ENCODE results near the gene CPXM1.
"Not testable (repeated sequence)": the region's sequence is repeated elsewhere in the genome, so short reads cannot be mapped to it uniquely, and the experiment has no call there.

The CPXM1 gene

DNA sequence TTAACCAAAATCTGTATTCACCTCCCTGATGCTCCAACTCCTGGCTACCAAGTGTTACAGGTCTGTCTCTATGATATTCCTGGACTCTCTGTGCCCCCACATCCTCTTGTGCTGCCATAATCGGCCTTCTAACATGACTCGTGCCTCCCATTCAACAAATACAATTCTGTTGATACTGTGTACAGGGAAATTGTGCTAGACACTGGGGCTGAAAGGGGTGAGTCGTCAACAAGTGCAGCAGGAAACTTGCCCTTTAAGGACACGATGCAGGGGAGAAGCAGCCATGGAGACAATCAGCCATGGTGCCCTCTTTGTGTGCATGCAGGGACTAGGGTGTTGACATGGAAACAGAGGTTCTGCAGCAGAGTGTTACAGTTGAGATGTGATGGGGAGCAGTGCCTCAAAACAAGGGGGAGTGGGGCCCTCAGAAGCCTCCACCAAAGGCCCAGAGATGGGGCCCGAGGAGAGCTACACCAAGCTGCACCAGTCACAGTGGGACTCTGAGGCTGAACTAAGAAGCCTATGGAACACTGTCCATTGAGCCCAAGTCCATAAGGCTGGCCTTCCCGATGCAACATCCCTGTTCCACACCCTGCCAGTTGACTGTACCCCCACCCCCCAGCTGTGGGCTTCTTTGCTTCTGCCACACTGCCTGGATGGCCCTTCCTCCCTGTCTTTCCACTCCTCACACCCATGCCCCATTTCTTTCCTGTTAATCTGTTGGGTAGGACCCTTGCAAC lies 37.0 kb upstream of the CPXM1 start:
- Histone ChIP-seq H3K9ac (ENCODE audit: low read depth, low read length) (no peak overlapping the region), H3K27me3 (ENCODE audit: control insufficient read depth, insufficient read depth, low read length) (peaks cover 18% of the 10 kb centered on the region), H3K4me3 (ENCODE audit: low read depth, low read length) (no peak overlapping the region), H3K9me3 (ENCODE audit: control insufficient read depth, insufficient read depth, low read length) (no peaks in the 10 kb centered on the region), H3K4me1 (ENCODE audit: control insufficient read depth, insufficient read depth, low read length) (no peaks in the 10 kb centered on the region), H3K36me3 (ENCODE audit: control insufficient read depth, insufficient read depth, low read length) (peaks cover 6% of the 10 kb centered on the region)

DNA sequence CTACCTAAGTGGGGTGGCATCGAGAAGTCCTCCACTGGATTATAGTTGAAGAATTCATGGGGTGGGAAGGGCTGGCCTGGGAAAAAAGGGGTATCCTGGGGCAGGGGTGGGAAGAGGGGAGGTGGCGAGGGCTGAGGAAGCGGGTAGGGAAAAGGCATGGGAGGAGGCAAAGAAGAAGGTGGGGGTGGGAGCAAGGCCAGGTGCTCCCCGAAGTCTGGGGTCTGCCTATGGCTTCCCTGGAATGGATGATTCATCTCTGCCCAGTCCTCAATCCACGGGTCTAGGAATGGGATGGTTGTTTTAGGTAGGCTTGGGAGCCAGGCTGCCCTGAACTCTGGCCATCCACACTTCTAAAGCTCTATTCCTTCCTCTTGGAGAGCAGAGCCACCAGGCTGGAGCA lies 35.6 kb upstream of the CPXM1 start:
- Histone ChIP-seq H3K27me3 (ENCODE audit: control insufficient read depth, insufficient read depth, low read length) (peaks cover 18% of the 10 kb centered on the region), H3K4me3 (ENCODE audit: low read depth, low read length) (no peak overlapping the region)

DNA sequence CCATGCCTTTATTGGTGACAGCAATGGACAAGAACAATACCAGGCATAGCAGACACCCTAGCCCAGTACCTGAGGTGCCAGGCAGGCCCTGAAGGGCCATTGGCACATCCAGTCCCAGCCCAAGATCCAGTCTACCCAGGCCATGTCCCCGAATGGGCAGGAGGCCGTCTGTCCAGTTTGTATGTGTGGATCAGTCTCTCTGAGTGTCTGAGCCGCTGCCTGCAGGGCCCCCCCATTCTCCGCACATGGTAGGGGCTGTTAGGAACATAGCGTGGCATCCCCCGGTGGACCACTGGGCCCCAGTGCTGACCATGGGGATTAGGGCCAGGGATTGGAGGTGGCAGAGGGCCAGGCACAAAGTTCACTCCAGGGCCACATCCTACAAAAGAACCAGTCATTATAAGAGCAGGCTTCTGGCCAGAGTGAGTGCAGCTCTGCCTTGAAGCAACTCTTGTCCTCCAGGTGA lies 34.9 kb upstream of the CPXM1 start:
- Histone ChIP-seq H3K9ac (ENCODE audit: low read depth, low read length) (no peak overlapping the region), H3K9me3 (ENCODE audit: control insufficient read depth, insufficient read depth, low read length) (no peaks in the 10 kb centered on the region), H3K4me1 (ENCODE audit: control insufficient read depth, insufficient read depth, low read length) (no peaks in the 10 kb centered on the region), H3K36me3 (ENCODE audit: control insufficient read depth, insufficient read depth, low read length) (peaks cover 4% of the 10 kb centered on the region), H3K4me3 (ENCODE audit: low read depth, low read length) (no peak overlapping the region), H3K27me3 (ENCODE audit: control insufficient read depth, insufficient read depth, low read length) (peaks cover 18% of the 10 kb centered on the region)

More for the DNA sequence above, 35.6 kb upstream of the CPXM1 start:
- Histone ChIP-seq H3K9ac (ENCODE audit: low read depth, low read length) (no peak overlapping the region), H3K9me3 (ENCODE audit: control insufficient read depth, insufficient read depth, low read length) (no peaks in the 10 kb centered on the region), H3K36me3 (ENCODE audit: control insufficient read depth, insufficient read depth, low read length) (peaks cover 6% of the 10 kb centered on the region), H3K4me1 (ENCODE audit: control insufficient read depth, insufficient read depth, low read length) (no peaks in the 10 kb centered on the region)

DNA sequence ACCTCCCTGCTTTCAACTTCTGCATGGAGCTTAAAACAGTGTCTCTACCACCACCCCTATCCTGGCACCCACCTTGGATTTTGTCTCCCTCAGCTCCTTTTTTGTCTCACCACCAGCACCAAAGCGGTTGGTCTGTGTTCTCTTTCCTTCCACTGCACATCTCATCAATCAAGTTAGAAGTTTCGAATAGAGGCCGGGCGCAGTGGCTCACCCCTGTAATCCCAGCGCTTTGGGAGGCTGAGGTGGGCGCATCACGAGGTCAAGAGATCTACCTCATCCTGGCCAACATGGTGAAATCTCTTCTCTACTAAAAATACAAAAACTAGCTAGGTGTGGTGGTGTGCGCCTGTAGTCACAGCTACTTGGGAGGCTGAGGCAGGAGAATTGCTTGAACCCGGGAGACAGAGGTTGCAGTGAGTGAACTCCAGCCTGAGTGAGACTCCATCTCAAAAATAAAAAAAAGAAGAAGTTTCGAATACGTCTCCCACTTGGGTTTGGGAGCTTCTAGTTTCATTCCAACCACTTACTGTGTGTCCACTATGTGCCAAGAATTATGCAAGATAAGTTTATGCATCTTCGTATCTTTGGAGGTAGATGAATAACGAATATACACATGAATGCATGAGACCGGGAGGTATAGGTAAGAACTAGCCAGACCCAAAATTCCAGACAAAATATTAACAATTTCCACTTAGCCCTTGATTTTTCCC lies 34.1 kb upstream of the CPXM1 start:
- H3K27me3 ChIP-seq (ENCODE audit: control insufficient read depth, insufficient read depth, low read length): peaks cover 12% of the 10 kb centered on the region
- no peak overlapping the region for H3K4me3 ChIP-seq (ENCODE audit: low read depth, low read length)
- H3K9ac ChIP-seq (ENCODE audit: low read depth, low read length): no peak overlapping the region
- H3K9me3 ChIP-seq (ENCODE audit: control insufficient read depth, insufficient read depth, low read length): no peaks in the 10 kb centered on the region
- H3K36me3 ChIP-seq (ENCODE audit: control insufficient read depth, insufficient read depth, low read length): peaks cover 4% of the 10 kb centered on the region
- H3K4me1 ChIP-seq (ENCODE audit: control insufficient read depth, insufficient read depth, low read length): no peaks in the 10 kb centered on the region

DNA sequence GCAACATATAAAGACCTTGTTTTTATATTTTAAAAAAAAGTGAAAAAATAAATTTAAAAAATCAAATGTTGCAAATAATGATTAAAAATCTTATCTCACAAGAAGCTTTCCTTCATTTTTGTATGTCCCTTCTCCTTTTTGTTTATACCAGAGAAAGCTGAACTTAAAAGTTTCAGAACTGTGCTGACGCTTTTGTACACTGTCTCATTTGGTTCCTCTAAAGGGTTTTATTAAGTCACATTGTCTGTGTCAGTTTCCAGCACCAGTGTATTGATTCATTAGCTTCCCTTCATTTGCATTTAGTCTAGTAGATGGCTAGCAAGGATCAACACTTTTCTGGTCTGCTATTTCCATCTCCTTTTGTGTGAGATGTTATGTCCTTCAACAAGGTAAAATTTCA lies 33.3 kb upstream of the CPXM1 start:
- Histone ChIP-seq H3K27me3 (ENCODE audit: control insufficient read depth, insufficient read depth, low read length) (peaks cover 8% of the 10 kb centered on the region), H3K4me3 (ENCODE audit: low read depth, low read length) (no peak overlapping the region), H3K9ac (ENCODE audit: low read depth, low read length) (no peak overlapping the region), H3K4me1 (ENCODE audit: control insufficient read depth, insufficient read depth, low read length) (no peaks in the 10 kb centered on the region), H3K9me3 (ENCODE audit: control insufficient read depth, insufficient read depth, low read length) (no peaks in the 10 kb centered on the region), H3K36me3 (ENCODE audit: control insufficient read depth, insufficient read depth, low read length) (peaks cover 4% of the 10 kb centered on the region)

DNA sequence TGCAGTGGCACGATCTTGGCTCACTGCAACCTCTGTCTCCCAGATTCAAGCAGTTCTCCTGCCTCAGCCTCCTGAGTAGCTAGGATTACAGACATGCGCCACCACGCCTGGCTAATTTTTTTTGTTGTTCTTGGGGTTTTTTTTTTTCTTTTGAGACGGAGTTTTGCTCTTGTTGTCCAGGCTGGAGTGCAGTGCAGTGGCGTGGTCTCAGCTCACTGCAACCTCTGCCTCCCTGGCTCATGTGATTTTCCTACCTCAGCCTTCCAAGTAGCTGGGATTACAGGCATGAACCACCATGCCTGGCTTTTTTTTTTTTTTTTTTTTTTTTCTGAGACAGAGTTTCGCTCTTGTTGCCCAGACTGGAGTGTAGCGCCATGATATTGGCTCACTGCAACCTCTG lies 30.8 kb upstream of the CPXM1 start:
- not testable (repeated sequence) for H3K36me3 ChIP-seq (ENCODE audit: control insufficient read depth, insufficient read depth, low read length); H3K4me1 ChIP-seq (ENCODE audit: control insufficient read depth, insufficient read depth, low read length); H3K9me3 ChIP-seq (ENCODE audit: control insufficient read depth, insufficient read depth, low read length); H3K4me3 ChIP-seq (ENCODE audit: low read depth, low read length); H3K9ac ChIP-seq (ENCODE audit: low read depth, low read length)
- peaks cover 21% of the 10 kb centered on the region for H3K27me3 ChIP-seq (ENCODE audit: control insufficient read depth, insufficient read depth, low read length)

DNA sequence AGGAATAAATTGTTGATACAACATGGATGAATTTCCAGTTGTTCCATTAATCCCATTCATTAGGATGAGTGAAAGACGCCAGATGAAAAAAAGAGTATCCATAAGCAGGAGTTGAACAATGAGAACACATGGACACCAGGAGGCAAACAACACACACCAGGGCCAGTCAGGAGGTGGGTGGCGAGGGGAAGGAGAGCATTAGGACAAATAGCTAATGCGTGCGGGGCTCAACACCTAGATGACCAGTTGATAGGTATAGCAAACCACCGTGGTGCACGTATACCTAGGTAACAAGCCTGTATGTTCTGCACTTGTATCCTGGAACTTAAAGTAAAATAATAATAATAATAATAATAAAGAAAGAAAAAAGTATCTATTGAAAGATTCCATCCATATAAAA lies 28.9 kb upstream of the CPXM1 start:
- Histone ChIP-seq H3K4me1 (ENCODE audit: control insufficient read depth, insufficient read depth, low read length) (peaks cover 3% of the 10 kb centered on the region), H3K4me3 (ENCODE audit: low read depth, low read length) (no peak overlapping the region), H3K9ac (ENCODE audit: low read depth, low read length) (no peak overlapping the region), H3K27me3 (ENCODE audit: control insufficient read depth, insufficient read depth, low read length) (peaks cover 28% of the 10 kb centered on the region), H3K36me3 (ENCODE audit: control insufficient read depth, insufficient read depth, low read length) (no peaks in the 10 kb centered on the region), H3K9me3 (ENCODE audit: control insufficient read depth, insufficient read depth, low read length) (no peaks in the 10 kb centered on the region)

DNA sequence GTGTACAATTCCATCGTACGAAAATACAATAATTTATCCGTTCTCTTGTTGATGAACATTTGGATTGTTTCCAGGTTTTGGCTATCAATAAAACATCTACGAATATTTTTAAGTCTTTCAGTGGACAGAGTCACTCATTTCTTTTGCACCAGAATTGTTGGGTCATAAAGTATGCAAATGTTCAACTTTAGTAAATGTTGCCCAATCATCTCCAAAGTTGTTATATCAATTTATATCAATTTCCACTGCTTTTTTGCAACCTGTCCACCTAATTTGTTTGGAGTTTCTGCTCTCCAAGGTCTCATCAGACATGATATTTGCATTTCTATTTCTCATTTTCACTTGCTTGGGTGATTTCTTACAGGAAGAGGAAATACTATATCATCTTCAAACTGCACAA lies 26.2 kb upstream of the CPXM1 start:
- H3K9me3 ChIP-seq (ENCODE audit: control insufficient read depth, insufficient read depth, low read length): no peaks in the 10 kb centered on the region
- peaks cover 3% of the 10 kb centered on the region for H3K4me1 ChIP-seq (ENCODE audit: control insufficient read depth, insufficient read depth, low read length)
- H3K9ac ChIP-seq (ENCODE audit: low read depth, low read length): no peak overlapping the region
- peaks cover 34% of the 10 kb centered on the region for H3K27me3 ChIP-seq (ENCODE audit: control insufficient read depth, insufficient read depth, low read length)
- H3K36me3 ChIP-seq (ENCODE audit: control insufficient read depth, insufficient read depth, low read length): no peaks in the 10 kb centered on the region
- no peak overlapping the region for H3K4me3 ChIP-seq (ENCODE audit: low read depth, low read length)

DNA sequence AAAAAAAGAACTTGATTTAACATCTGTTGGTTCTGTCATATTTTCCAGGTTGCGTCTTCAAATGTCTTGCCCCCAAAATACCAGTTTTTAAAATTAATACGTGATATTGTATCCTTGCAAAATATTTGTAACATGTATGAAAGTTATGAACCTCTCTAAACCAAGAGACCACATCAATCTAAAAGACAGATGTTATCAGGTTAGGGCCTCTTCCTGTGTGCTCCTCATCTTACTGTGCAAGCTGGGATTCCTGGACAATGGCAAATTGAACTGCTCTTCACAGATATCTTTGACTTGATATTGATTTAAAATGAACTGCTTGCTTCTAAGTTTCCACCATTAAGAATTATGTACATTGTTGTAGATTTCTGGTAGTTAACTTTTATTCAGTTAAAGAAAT lies 25.3 kb upstream of the CPXM1 start:
- Histone ChIP-seq H3K9ac (ENCODE audit: low read depth, low read length) (no peak overlapping the region), H3K4me1 (ENCODE audit: control insufficient read depth, insufficient read depth, low read length) (peaks cover 3% of the 10 kb centered on the region), H3K9me3 (ENCODE audit: control insufficient read depth, insufficient read depth, low read length) (no peaks in the 10 kb centered on the region), H3K4me3 (ENCODE audit: low read depth, low read length) (no peak overlapping the region), H3K36me3 (ENCODE audit: control insufficient read depth, insufficient read depth, low read length) (no peaks in the 10 kb centered on the region), H3K27me3 (ENCODE audit: control insufficient read depth, insufficient read depth, low read length) (peaks cover 43% of the 10 kb centered on the region)

DNA sequence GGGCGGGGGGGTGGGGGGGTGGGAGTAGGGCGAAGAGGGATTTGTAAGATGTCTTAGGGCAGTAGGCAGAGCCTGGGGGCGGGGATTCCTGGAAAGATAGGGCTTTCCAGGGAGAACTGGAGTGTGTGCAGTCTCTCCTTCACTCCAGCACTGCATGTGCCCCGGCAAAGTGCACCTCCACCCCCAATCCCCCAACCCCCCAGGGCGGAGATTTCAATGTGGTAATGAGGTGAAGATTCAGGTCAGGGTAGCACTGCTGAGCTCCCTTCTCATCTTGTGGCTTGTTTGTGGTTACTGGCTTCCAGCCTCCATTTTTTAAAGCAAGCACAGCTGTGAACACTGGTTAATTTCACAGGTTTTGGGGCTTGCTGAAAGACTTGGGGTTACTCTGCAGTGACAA lies 21.6 kb upstream of the CPXM1 start:
- Histone ChIP-seq H3K9me3 (ENCODE audit: control insufficient read depth, insufficient read depth, low read length) (no peaks in the 10 kb centered on the region), H3K27me3 (ENCODE audit: control insufficient read depth, insufficient read depth, low read length) (peaks cover 54% of the 10 kb centered on the region), H3K4me1 (ENCODE audit: control insufficient read depth, insufficient read depth, low read length) (peaks cover 8% of the 10 kb centered on the region), H3K9ac (ENCODE audit: low read depth, low read length) (no peak overlapping the region), H3K4me3 (ENCODE audit: low read depth, low read length) (no peak overlapping the region), H3K36me3 (ENCODE audit: control insufficient read depth, insufficient read depth, low read length) (no peaks in the 10 kb centered on the region)

DNA sequence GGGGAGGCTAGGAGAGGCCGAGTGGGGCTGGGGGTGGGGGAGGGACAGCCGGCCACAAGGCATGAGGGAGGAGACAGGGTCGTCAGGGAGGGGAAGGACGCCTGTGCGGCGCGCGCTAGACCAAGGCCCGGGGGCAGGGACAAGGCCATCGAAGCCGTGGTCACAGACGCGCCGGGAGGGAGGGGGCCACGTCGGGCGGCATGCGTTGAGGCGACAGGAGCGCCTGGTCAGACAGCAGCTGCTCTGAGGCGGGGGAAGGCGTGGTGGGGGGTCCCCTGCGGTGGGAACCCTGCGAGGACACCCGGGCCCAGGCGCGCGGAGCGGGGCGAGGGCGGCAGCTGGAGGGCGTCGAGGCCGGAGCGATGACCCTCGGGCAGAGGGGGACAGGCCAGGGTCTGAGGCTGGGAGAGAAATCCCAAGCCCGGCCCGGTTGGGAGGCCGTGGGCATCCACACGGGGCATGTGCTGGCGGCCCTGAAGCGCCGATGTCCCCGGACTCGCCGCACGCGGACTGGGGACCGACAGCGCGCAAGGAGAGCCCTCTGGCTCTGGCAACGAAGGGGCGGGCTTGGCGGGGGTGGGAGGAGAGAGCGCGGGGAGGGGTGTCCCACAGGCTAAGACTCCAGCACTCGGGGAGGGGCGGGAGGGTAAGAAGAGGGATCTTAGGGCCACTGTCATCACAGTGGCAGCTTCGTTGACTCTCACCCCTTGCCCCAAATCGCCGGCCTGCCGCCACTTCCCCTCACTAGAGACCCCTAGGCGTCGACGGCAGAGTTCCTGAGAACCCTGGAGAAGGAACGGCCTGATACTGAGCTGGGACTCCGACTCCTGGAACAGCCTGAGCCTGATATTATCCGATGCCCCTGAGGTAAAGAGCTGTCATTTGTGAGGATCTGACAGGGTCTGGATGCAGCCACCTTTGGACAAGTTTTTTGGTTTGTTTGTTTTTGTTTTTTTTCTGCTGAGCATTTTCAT lies 20.8 kb upstream of the CPXM1 start:
- Histone ChIP-seq H3K9me3 (ENCODE audit: control insufficient read depth, insufficient read depth, low read length) (no peaks in the 10 kb centered on the region), H3K4me3 (ENCODE audit: low read depth, low read length) (peak overlapping the region; percentile 49), H3K27me3 (ENCODE audit: control insufficient read depth, insufficient read depth, low read length) (peaks cover 45% of the 10 kb centered on the region), H3K4me1 (ENCODE audit: control insufficient read depth, insufficient read depth, low read length) (peaks cover 8% of the 10 kb centered on the region), H3K36me3 (ENCODE audit: control insufficient read depth, insufficient read depth, low read length) (no peaks in the 10 kb centered on the region), H3K9ac (ENCODE audit: low read depth, low read length) (no peak overlapping the region)
